ENCODE data around the gene GOLGA5. TPM values are rescaled to one million over a fixed set of nuclear protein-coding genes. Genes with fewer than 3 reads are reported as not detected.

The GOLGA5 gene
- total and polyA plus RNA-seq, 10 donors, result 16.7 to 37.0 (median 26.5) TPM

DNA sequence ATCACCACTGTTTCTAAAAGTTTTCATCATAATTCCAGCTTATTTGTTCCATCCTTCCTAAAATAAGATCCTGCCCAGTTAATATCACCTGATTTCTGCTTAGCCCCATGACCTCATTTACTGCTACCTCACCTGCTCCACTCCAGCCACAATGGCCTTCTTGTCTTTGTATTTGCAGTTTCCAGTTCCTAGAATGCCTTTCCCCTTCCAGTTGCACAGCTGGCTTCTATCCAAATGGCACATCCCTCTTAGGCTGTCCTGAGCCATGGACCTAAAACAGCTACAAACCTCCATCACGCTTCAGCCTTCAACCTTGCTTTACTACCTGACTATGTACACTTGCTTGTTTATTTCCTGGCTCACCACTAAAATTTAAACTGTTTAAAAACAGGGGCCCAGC is 39.1 kb upstream of the GOLGA5 start:
- peak overlapping the region in 4 of 8 donors; percentile 15 to 63 (median 24) for H3K27ac ChIP-seq
- H3K9me3 ChIP-seq, result peaks cover 0 to 4% (median 0%) of the 10 kb centered on the region in 8 donors
- intact Hi-C loops (cut with DNase I; ENCODE audit: low total_unique reads), result loop anchor here (5.0 kb wide), 1 partner anchor 217 kb away; no protein-coding TSS in a partner anchor
- H3K4me3 ChIP-seq, result no peak overlapping the region
- peaks cover 0 to 41% (median 32%) of the 10 kb centered on the region in 6 donors for H3K4me1 ChIP-seq
- peaks cover 0 to 4% (median 0%) of the 10 kb centered on the region in 7 donors for H3K27me3 ChIP-seq (replicated peaks in 1 of 7)
- WGBS, 5 donors, result 70 to 93% (median 83%) methylated on average over 1 of the region's 1 CpG
- no peak for DNase-seq
- TF ChIP-seq, protein P1, sequence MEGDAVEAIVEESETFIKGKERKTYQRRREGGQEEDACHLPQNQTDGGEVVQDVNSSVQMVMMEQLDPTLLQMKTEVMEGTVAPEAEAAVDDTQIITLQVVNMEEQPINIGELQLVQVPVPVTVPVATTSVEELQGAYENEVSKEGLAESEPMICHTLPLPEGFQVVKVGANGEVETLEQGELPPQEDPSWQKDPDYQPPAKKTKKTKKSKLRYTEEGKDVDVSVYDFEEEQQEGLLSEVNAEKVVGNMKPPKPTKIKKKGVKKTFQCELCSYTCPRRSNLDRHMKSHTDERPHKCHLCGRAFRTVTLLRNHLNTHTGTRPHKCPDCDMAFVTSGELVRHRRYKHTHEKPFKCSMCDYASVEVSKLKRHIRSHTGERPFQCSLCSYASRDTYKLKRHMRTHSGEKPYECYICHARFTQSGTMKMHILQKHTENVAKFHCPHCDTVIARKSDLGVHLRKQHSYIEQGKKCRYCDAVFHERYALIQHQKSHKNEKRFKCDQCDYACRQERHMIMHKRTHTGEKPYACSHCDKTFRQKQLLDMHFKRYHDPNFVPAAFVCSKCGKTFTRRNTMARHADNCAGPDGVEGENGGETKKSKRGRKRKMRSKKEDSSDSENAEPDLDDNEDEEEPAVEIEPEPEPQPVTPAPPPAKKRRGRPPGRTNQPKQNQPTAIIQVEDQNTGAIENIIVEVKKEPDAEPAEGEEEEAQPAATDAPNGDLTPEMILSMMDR (IDR thresholded peaks at IDR 0.05 in 8 of 11, conservative IDR thresholded peaks at IDR 0.05 in 3 of 11), result no peak
- no peaks in the 10 kb centered on the region for H3K36me3 ChIP-seq

DNA sequence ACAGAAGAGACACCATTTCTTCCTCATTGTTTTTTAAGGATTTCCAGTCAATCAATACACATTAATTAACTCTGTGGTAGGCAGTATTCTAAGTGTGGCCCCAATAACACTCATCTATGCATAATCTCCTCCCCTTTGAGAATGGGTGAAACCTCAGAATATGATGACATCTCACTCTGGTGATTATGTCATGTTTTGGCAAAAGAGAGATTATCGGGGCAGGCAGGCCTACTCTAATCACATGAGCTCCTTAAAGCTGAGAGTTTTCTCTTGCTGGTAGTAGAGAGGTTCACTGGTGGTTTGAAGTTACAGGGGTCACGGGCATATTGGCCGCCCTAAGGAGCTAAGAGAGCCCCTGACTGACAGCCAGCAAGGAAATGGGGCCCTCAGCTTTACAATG is 38.6 kb upstream of the GOLGA5 start:
- intact Hi-C loops (cut with DNase I; ENCODE audit: low total_unique reads), result no loop called here
- Histone ChIP-seq H3K27me3 (replicated peaks in 1 of 7) (no peaks in the 10 kb centered on the region), H3K4me3 (no peak overlapping the region), H3K9me3 (peaks cover 0 to 4% (median 0%) of the 10 kb centered on the region in 8 donors), H3K27ac (peak overlapping the region in 4 of 8 donors; percentile 14 to 63 (median 24)), H3K4me1 (peaks cover 0 to 37% (median 28%) of the 10 kb centered on the region in 6 donors), H3K36me3 (no peaks in the 10 kb centered on the region)
- TF ChIP-seq POLR2AphosphoS5 (IDR thresholded peaks at IDR 0.05), result no peak
- TF ChIP-seq POLR2A (IDR thresholded peaks at IDR 0.05), result no peak
- 60 to 86% (median 74%) methylated on average over 3 of the region's 3 CpGs for WGBS, 5 donors
- no peak for DNase-seq

DNA sequence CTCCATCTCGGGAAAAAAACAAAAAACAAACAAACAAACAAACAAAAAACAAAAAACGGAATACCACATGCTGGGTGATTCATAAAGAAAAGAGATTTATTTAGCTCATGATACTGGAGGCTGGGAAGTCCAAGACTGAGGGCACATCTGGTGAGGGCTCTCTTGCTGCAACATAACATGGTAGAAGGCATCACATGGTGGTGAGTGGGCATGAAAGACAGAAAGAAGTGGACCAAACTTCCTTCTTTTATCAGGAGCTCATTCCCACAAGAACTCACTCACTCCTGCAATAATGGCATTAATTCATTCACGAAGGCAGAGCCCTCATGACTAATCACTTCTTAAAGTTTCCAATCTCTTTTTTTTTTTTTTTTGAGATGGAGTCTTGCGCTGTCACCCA is 37.7 kb upstream of the GOLGA5 start:
- Histone ChIP-seq H3K4me1 (peaks cover 0 to 28% (median 19%) of the 10 kb centered on the region in 6 donors), H3K4me3 (no peak overlapping the region), H3K27ac (no peak overlapping the region), H3K27me3 (replicated peaks in 1 of 7) (no peaks in the 10 kb centered on the region), H3K9me3 (peaks cover 0 to 4% (median 0%) of the 10 kb centered on the region in 8 donors), H3K36me3 (no peaks in the 10 kb centered on the region)
- no peak for DNase-seq
- no peak for TF ChIP-seq POLR2AphosphoS5 (IDR thresholded peaks at IDR 0.05)
- TF ChIP-seq POLR2A (IDR thresholded peaks at IDR 0.05), result no peak
- TF ChIP-seq, protein P1 (IDR thresholded peaks at IDR 0.05 in 8 of 11, conservative IDR thresholded peaks at IDR 0.05 in 3 of 11), result no peak
- intact Hi-C loops (cut with DNase I; ENCODE audit: low total_unique reads), result no loop called here
- 82 to 93% (median 84%) methylated on average over 4 of the region's 4 CpGs for WGBS, 5 donors

DNA sequence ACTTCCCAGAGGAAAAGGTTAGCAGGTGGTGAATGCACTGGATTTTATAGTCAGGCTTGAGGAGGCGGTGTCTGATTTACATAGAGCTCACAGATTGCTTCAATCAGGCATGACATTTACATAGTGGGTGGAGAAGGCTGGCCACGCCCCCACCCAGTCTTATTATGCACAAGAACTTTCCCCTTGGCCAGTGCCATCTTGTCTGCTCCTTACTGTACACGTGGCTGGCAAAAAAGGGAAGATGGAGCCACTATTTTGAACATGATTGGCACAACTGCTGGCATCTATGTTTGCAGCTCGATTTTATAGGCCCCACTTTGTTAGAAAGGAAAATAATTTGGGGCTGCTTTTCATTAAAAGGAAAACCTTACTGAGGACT is 34.8 kb upstream of the GOLGA5 start:
- no peak overlapping the region for H3K4me3 ChIP-seq
- DNase-seq, result no peak
- peaks cover 0 to 4% (median 0%) of the 10 kb centered on the region in 8 donors for H3K9me3 ChIP-seq
- H3K27ac ChIP-seq, result no peak overlapping the region
- H3K4me1 ChIP-seq, result peaks cover 0 to 5% (median 0%) of the 10 kb centered on the region in 6 donors
- 65 to 78% (median 73%) methylated on average over 4 of the region's 4 CpGs for WGBS, 5 donors
- TF ChIP-seq POLR2A (IDR thresholded peaks at IDR 0.05), result no peak
- TF ChIP-seq, protein P1 (IDR thresholded peaks at IDR 0.05 in 8 of 11, conservative IDR thresholded peaks at IDR 0.05 in 3 of 11), result no peak
- no peak for TF ChIP-seq POLR2AphosphoS5 (IDR thresholded peaks at IDR 0.05)
- H3K36me3 ChIP-seq, result no peaks in the 10 kb centered on the region
- H3K27me3 ChIP-seq (replicated peaks in 1 of 7), result no peaks in the 10 kb centered on the region
- intact Hi-C loops (cut with DNase I; ENCODE audit: low total_unique reads), result no loop called here
